COLO829 (cell line): ENCODE data around the gene ITGA7.

Experiments
- DNase-seq: peaks from one replicate; pipeline ENCODE4 v3.0.0; 2012; ENCODE audit warnings: low spot score

ITGA7 gene

DNA sequence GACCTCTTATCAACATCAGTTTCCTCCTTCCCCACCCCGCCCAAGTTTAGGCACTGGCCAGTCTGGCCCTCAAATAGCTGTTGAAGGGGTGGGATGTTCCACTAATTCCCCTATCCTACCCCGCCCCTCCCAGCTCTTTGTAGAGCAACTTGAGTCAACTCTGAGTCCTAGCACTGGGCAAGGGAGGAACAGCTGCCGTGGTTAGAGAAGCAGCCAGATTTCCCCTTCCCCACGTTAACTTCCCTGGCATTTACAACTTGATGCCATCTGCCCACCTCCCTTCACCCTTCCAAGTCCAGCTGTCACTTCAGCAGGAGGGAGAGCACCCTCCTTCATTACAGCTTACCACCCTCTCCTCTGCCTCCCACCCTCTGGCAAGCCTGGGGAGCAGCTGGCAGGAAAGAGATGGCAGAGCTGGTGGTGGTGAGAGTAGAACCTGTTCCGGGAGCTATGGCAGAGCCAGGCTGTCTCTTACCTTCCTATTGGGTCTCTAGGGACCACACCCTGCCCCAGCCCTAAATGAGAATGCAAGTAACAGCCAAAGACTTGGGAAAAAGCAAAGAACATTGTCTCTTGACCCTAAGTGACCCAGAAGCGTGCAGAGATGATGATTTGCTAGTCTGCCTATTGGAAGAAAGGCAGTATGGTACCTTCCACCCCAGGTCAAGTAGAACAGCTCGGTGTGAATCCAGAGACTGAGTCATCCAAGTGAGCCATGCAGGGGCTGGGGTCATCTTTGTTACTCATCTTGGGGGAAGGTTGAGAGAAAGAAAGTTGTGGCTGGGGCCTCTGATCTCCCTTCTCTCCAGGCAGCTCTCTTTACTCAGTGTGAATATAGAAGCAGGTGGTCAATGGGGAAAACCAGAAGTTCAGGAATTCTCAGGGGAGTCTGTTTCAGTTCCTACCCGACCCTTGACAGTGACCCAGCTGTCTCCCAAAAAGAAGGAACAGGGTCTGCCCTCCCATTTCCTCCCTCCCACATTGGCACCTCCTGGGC, 9.6 kb upstream of the ITGA7 start:
- DNase-seq, result peak; percentile 50

DNA sequence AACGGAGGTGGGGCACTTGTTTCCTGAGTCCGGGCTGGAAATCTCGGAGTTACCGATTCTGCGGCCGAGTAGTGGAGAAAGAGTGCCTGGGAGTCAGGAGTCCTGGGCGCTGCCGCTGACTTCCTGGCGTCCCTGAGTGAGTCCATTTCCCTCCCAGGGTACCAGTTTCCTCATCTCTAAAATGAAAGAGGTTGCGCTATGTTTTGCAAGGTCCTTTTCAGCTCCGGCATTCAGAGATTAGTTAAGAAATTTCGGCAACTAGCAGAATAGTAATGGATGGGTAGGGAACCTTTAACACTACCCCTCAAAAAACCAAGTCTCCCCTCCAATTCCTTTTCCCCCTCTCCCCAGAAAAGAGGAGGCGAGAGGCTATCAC, 8.9 kb upstream of the ITGA7 start:
- DNase-seq, result no peak

DNA sequence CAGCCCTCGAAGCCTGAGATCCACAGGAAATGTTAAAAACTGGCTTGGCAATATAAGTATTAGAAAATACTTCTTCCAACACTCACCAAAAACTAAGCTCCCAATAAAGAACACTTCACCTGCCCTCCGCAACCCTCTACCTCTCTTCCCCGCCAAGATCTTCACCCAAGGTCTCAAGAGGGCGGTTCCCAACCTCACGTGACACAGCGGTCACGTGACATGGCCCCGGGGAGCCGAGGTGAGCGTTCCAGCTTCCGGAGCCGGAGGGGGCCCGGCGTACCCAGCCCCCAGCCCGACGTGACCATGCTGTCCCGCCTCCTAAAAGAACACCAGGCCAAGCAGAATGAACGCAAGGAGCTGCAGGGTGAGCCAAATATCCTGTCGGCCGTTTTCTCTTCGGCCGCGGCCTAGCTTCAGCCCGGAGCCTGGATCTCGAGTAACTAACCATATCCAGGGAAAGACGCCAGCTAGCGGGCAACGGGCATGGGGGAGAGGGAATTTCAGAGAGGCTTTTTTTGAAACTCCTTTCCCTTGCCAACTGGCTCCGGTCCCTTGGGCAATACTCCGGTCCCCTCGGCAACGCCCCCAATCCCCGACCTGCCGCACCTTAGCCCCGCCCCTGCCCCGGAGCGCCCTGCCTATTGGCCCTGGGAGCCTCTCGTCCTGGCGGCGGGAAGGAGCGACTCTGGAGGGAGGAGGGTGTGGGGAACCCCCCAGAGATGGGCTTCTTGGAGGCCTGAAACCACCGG, 8.3 kb upstream of the ITGA7 start, which contains the start of gene BLOC1S1:
TSS of gene BLOC1S1 (plus strand) at position 214 of the 749 bp plus-strand sequence. CDS start at position 220, 6 bp downstream.
- DNase-seq, result peak; percentile 88

DNA sequence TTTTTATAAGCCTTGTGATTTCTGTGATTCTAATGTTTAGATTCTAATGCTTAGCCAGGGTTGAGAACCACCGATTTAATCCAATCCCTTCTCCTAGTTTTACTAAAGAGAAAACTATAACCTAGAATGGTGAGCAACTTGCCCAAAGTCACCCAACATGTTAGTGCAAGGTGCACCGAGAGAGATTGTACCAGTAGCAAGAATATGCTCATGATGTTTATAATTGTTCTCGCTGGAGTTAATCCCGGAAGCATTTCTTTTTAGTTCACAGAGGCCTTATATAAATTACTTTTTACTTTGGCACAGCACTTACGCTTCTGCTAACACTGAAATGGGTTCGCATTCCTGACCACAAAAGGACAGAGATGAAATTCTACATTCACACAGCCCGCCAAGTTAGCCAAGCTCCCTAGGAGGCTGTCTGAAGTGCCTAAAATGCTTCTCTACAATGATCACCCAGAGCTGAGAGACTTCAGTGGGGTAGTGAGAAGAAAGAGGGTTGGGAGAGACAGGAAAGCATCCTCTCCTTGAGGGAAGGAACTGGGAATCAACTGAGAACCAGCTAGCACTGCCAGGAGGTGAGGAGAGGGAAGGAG, 7.6 kb upstream of the ITGA7 start:
- DNase-seq, result no peak

DNA sequence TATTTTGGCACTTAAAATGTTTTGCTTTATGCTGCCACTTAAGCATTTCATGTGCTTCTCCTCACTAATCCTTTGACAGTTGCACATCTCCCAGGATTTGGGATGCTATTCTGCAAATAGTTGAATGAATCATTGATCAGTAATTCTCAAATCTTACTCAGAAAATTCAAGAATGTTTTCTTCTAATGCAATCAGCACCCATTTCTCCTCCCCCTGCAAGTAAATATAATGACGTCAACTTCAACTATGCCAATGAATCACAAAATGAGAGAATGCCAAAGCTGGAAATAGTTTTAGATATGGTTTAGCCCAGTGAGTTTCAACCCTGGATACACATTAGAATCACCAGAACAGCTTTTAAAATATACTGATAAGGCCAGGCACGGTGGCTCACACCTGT, 6.0 kb upstream of the ITGA7 start:
- no peak for DNase-seq

DNA sequence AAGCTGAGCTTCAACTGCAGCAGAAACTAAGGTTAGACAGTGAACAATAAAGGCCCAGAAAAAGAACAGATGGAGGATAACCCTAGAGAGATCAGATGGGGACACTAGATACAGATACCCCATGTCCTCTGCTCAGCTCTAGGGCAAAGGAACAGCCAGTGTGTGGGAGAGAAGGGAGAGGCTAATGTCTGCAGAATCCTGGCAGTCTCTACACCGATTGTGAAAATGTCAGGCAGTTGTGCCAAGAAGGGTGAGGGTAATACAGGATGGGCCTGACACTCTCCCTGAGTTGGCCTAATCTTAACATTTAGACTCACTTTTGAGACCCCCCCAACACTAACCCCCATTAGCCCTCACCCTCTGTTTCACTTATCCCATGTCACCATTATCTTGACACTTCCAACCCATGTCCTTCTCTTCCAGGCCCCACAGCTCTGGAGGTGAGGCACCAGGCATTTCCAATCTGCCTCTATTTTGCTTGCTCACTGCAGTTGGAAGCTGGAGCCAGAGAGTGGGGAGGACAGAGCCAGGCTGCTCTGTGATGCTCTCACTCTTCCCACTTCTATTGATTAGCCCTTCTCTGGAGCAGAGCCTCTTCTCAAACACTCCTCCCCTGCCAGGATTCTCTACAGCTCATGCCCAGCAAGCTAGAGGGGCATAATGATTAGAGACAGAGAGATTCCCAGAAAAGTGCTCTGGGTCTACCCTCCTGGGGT, 5.2 kb upstream of the ITGA7 start:
- DNase-seq, result no peak

DNA sequence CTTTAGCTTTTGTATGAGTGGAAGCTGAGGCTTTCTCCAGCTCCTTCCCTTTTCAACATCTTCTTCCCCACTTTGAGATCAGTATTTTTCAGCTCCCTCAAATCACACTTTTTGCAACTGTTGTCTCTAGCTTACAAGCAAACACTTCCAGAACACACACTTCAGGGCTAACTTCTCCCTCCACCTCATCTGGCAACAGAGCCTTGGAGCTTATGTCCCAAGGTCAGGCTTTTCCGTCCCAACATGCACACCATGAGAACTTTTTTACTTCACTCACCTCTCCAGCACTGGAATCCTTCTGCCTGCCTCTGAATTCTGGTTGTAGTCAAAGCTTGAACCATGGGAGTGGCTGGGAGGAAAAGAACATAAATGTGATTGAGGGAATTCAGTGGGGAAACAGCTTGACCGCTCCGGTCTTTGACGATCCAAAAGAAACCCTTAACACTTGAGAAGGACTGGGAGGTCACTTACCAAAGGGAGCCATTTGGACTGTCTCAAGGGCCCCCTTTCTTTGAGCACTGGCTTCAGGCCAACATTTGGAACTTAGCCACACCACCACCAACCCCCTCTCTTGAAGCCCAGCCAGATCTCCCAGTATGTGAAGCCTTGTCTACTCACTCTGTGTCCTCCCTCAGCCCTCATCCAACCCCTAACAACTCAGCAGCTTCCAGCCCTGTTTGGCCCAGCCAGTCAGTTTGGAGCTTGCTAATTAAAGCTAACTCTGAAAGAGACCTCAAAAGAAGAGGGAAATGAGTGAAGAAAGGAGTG, 4.3 kb upstream of the ITGA7 start:
- DNase-seq, result no peak

- DNase-seq, result no peak
Observed at GRCh38 chr12:55708695-55709233, 1.1 kb upstream of the ITGA7 start.

DNA sequence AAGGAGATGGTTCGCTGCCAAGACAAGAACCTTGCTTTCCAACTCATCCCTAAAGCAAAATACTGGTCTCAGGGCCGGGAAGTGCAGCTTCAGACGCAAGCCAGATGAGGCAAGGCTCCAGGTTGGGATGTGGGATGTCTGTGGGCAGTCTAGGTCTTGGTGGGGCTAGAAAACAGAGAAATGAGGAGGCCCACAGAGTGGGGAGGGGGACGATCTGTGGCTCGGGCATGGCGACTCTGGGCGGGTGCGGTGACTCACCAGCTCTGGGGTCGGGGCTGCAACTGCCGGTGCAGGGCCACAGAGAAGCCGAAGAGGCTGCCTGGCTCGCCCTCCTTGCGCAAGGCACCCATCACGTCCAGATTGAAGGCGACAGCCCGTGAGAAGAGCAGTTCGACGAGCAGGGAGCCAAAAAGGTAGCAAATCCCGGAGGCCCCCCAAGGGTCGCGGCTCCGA, 459 bp downstream of the ITGA7 start:
- DNase-seq, result no peak

DNA sequence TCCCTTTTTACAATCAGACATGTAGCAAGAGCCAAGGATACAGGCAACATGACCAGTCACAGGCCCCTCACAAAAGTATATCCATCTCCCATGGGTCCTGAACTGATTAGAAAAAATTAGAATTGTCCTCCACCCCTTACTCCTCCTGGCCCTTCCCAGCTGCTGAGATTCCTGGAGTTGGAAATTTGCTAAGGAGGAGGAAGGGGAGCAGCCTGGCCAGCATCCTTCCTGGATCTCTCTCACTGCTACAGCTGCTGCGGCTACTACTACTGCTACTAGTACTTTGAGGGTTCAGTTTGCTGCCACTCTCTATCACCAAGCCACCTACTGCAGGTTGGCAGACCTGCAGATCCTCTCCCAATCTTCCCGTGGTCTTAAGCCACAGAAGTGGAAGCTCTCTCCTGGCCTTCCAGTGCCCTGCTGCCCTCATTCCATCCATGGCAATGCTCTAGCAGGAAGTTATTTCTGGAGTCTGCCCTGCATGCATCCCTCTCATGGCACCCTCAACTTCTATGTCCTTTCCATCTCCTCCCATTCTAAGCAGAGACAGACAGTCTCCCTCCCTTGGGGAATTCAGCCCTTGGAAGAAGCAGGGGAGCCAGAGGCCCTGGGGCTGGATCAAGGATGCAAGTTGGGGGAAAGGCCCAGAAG, 1.0 kb downstream of the ITGA7 start:
- DNase-seq, result no peak

DNA sequence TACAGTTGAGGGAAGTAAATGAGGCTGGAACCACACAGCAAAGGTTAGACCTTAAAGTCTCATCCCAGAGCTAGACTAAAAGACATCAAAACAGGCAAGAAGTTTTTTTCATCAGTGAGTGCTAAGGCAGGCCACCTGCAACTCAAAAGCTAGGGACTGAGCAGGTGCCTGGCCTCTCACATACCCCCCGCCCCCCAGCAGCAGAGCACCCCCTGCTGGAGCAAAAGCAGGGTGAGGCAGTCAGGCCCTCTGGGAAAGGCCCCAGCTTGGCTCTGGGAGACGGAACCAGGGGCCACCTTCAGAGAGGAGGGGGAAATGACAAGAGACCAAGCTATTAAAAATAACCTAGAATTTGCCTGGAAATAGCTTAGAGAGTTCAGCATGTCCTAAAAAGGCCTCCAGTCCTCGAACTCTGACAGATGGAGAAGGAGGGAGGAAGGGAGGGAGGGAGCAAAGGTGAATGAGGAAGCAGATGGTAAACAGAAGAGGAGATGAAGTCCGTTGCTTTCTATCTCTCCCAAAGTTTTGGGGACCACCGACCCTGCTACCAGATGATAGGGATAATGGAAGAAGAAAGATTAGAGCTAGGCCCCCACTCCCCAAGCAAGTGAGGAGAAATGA, 1.8 kb downstream of the ITGA7 start:
- no peak for DNase-seq

- no peak for DNase-seq
Observed at GRCh38 chr12:55704824-55705718, 2.6 kb downstream of the ITGA7 start.

DNA sequence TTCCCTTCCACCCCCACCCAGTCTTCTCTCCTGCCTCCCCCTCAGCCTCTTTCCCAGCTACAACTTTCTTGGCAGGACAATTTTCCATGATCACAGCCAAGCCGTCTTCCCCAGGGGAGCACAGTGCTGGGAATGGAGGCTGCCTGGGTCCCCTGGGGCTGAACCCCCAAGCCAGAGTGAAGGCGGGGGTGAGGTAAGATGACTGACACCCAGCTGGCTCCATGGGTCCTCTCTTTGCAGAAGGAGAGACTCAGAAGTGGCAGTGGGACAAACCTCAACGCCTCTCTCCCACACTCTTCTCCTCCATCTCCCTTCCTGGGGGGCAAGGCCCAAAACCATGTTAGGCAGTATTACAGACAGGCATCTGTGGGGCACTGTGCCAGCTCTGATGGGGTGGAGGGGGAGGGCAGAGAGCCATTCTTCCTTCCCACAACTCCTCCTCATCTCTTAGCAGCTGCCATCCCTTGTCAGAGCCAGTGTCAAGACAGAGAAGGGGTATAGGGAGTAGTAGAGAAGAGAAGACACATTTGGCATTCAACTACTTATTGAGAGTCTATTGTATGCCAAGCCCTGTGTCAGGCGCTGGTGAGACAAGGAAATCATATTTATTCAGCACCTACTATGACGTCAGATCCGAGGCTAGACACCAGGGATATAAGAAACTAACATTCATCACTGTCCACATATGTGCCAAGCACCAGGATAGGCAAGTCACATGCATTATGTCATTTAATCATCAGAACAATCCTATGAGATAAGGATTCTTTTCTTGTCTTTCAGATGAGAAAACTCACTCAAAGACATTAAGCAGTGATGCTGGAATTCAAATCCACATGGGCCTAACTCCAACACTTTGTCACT, 3.6 kb downstream of the ITGA7 start:
- no peak for DNase-seq

DNA sequence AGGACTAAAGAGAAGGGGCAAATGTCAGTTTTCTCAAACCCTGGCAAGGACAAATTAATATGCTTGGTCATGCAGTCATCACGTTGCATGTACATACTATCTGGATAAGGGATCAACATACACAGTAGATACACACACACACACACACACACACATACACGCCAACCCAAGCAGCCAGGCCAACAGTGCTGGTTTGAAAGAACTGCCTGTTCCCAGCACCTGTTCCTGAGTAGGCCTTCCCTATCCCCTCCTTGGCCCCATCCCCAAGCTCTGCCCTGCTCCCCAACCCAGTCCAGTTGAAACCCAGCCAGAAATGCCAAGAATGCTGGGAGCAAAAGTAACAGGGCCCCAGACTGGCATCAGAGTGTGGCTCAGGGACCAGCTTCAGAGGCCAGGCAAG, 4.4 kb downstream of the ITGA7 start:
- no peak for DNase-seq

DNA sequence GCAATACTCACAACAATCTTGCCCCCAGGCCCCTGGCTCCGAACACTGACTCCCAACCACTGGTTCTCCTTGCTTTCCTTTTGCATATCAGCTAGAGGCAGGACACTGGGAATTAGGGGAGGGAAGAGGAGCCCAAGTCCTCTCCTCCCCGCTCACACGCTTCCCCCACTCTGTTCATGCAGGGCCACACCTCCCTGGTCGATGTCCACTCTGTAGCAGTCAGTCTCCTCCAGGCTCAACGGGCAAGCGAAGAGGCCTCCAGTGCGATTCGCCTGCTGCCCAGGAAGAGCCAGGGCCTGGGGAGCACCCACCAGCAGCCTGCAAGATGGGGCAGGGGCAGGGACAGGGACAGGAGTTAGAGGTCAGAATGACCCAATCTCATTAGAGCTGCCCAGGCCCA, 4.8 kb downstream of the ITGA7 start:
- DNase-seq, result no peak

GRCh38 chr12:55700255-55701018, 7.3 kb downstream of the ITGA7 start:
- no peak for DNase-seq

GRCh38 chr12:55699471-55700055, 8.1 kb downstream of the ITGA7 start:
- DNase-seq, result no peak
